SK-N-SH (cell line): ENCODE data around the gene DPH6. TPM values are rescaled to one million over a fixed set of nuclear protein-coding genes. Genes with fewer than 3 reads are reported as not detected.
A peak's percentile ranks its signal among the peaks of the same experiment; 100 is the strongest.

Experiments
- CTCF ChIA-PET: fragments of 300-600, 350-600 bp; formaldehyde crosslinking; extraction: SDS; loops from one replicate; lab custom pipeline; 2021; lab: Yijun Ruan, JAX
- POLR2A ChIA-PET: fragments of 350-600 bp; sonication (Branson Sonifier 250); formaldehyde crosslinking; extraction: SDS; loops from one replicate; lab custom pipeline; 2020; ENCODE audit warnings: antibody characterized with exemption, inconsistent platforms; lab: Yijun Ruan, JAX
- DNase-seq: peaks from one replicate; pipeline ENCODE4 v3.0.0; 2012
- H2AFZ ChIP-seq: fragments of 200-600 bp; sonication (generic); 2 replicates; pipeline ENCODE4 v1.8.1; 2016; ENCODE audit warnings: antibody characterized with exemption, mild to moderate bottlenecking, low read depth
- H3F3A ChIP-seq: fragments of 200-600 bp; sonication (generic); replicated peaks from 2 replicates; pipeline ENCODE3; 2016; ENCODE audit warnings: antibody characterized with exemption, mild to moderate bottlenecking; ENCODE audit not compliant: insufficient read depth
- H3K27ac ChIP-seq, 2 experiments: fragments of 200-500 bp in 1 of 2; fragments of 200-600 bp in 1 of 2; sonication (Bioruptor generic) in 1 of 2; sonication (generic), shearing (Covaris generic) in 1 of 2; 2 replicates each; pipeline versions ENCODE4 v1.5.1 to v1.6.1; 2014 to 2016; ENCODE audit warnings: low read depth in 2 of 2, inconsistent platforms in 1 of 2, low read length in 1 of 2, mild to moderate bottlenecking in 1 of 2, mixed read lengths in 1 of 2
- H3K27me3 ChIP-seq: fragments of 200-600 bp; sonication (generic), shearing (Covaris generic); 2 replicates; pipeline ENCODE4 v1.6.1; 2016; ENCODE audit warnings: mixed run types; ENCODE audit not compliant: insufficient read depth
- H3K36me3 ChIP-seq, 2 experiments: fragments of 200-500 bp in 1 of 2; fragments of 200-600 bp in 1 of 2; sonication (Bioruptor generic) in 1 of 2; sonication (generic) in 1 of 2; replicated peaks in 1 of 2; 2 replicates each; pipeline versions ENCODE3 to v1.5.1; 2014 to 2016; ENCODE audit warnings: low read length in 1 of 2, mild to moderate bottlenecking in 1 of 2; ENCODE audit not compliant: insufficient read depth in 2 of 2, control insufficient read depth in 1 of 2
- H3K4me1 ChIP-seq, 2 experiments: fragments of 200-500 bp in 1 of 2; fragments of 200-600 bp in 1 of 2; sonication (Bioruptor generic) in 1 of 2; sonication (generic), shearing (Covaris generic) in 1 of 2; 2 replicates each; pipeline versions ENCODE4 v1.5.1 to v1.6.1; 2014 to 2016; ENCODE audit warnings: low read depth in 1 of 2, low read length in 1 of 2, mixed run types in 1 of 2; ENCODE audit not compliant: insufficient read depth in 2 of 2, control insufficient read depth in 1 of 2
- H3K4me2 ChIP-seq: fragments of 200-600 bp; sonication (generic), shearing (Covaris generic); 2 replicates; pipeline ENCODE4 v1.6.1; 2017; ENCODE audit warnings: mixed run types
- H3K4me3 ChIP-seq, 2 experiments: fragments of 200-500 bp in 1 of 2; fragments of 200-600 bp in 1 of 2; sonication (Bioruptor generic) in 1 of 2; sonication (generic), shearing (Covaris generic) in 1 of 2; 2 replicates each; pipeline versions ENCODE4 v1.5.1 to v1.8.1; 2014 to 2016; ENCODE audit warnings: low read depth in 2 of 2, inconsistent platforms in 1 of 2, low read length in 1 of 2, mild to moderate bottlenecking in 1 of 2, mixed read lengths in 1 of 2, moderate library complexity in 1 of 2
- H3K79me2 ChIP-seq: fragments of 200-600 bp; sonication (generic); 2 replicates; pipeline ENCODE4 v1.8.1; 2017; ENCODE audit warnings: mild to moderate bottlenecking; ENCODE audit not compliant: insufficient read depth
- H3K9ac ChIP-seq: fragments of 200-600 bp; sonication (generic); 2 replicates; pipeline ENCODE4 v1.6.1; 2017; ENCODE audit warnings: mixed run types
- H3K9me2 ChIP-seq: fragments of 200-600 bp; sonication (generic); 2 replicates; pipeline ENCODE4 v1.6.1; 2017; ENCODE audit warnings: mixed run types
- H3K9me3 ChIP-seq: fragments of 200-600 bp; sonication (generic); 2 replicates; pipeline ENCODE4 v1.6.1; 2017; ENCODE audit warnings: mixed run types, mild to moderate bottlenecking, moderate library complexity
- H4K20me1 ChIP-seq: fragments of 200-600 bp; sonication (generic); 2 replicates; pipeline ENCODE4 v1.6.1; 2017; ENCODE audit warnings: mild to moderate bottlenecking, mixed run types; ENCODE audit not compliant: insufficient read depth
- CHD2 ChIP-seq: fragments of 150-350 bp; IDR thresholded peaks from 2 replicates; pipeline ENCODE4 v1.6.1; 2018; ENCODE audit warnings: low read length; ENCODE audit not compliant: partially characterized antibody
- ELF1 ChIP-seq: IDR thresholded peaks from 2 replicates; pipeline ENCODE4 v1.4.0; 2012
- EP300 ChIP-seq, 2 experiments: IDR thresholded peaks; 2 replicates each; pipeline versions ENCODE4 v1.4.0 to v1.6.1; 2012; ENCODE audit warnings: borderline replicate concordance in 1 of 2, low read depth in 1 of 2, low read length in 1 of 2
- FOSL2 ChIP-seq: IDR thresholded peaks from 2 replicates; pipeline ENCODE4 v1.4.0; 2012; ENCODE audit warnings: low read depth, mild to moderate bottlenecking, moderate library complexity, borderline replicate concordance
- FOXJ3 ChIP-seq: sonication (generic); formaldehyde crosslinking; IDR thresholded peaks from 2 replicates; pipeline ENCODE4 v1.5.1; 2020; ENCODE audit warnings: mild to moderate bottlenecking, missing genetic modification reagents
- JUND ChIP-seq: IDR thresholded peaks from 2 replicates; pipeline ENCODE4 v1.4.0; 2012
- MAX ChIP-seq: IDR thresholded peaks from 2 replicates; pipeline ENCODE4 v1.4.0; 2012; ENCODE audit warnings: low read depth
- MEF2A ChIP-seq: IDR thresholded peaks from 2 replicates; pipeline ENCODE4 v1.4.0; 2012; ENCODE audit warnings: low read depth, borderline replicate concordance
- MXI1 ChIP-seq: IDR thresholded peaks from 2 replicates; pipeline ENCODE4 v1.6.1; 2012; ENCODE audit warnings: mild to moderate bottlenecking, low read depth, low read length, improper control_type of control experiment
- NFIC ChIP-seq: IDR thresholded peaks from 2 replicates; pipeline ENCODE4 v1.4.0; 2012; ENCODE audit warnings: borderline replicate concordance
- PBX3 ChIP-seq: IDR thresholded peaks from 2 replicates; pipeline ENCODE4; 2012
- RAD21 ChIP-seq: IDR thresholded peaks from 2 replicates; pipeline ENCODE4 v1.6.1; 2012; ENCODE audit warnings: mild to moderate bottlenecking, low read length
- RCOR1 ChIP-seq: fragments of 150-350 bp; IDR thresholded peaks from 2 replicates; pipeline ENCODE4 v1.6.1; 2017; ENCODE audit warnings: antibody characterized with exemption, low read length
- USF1 ChIP-seq: IDR thresholded peaks from 2 replicates; pipeline ENCODE4 v1.4.0; 2012; ENCODE audit warnings: low read depth, borderline replicate concordance
- YY1 ChIP-seq: IDR thresholded peaks from 2 replicates; pipeline ENCODE4 v1.4.0; 2012; ENCODE audit warnings: low read depth, mild to moderate bottlenecking
- ZBTB33 ChIP-seq: IDR thresholded peaks from 2 replicates; pipeline ENCODE4 v1.4.0; 2012; ENCODE audit warnings: low read depth, borderline replicate concordance
- WGBS: methylation state at CpG from one replicate; pipeline ENCODE4 v1.1.6; 2017; ENCODE audit warnings: low lambda C conversion rate; 5-methylcytosine and 5-hydroxymethylcytosine counted together
- polyA plus RNA-seq, 3 experiments: library from polyadenylated mRNA; depleted of rRNA; stranded (reverse); fragments of >200 nt; gene quantifications; 2 replicates each; pipeline ENCODE4 v1.2.3, GENCODE V29; 2012

DPH6 gene
- polyA plus RNA-seq, 1 of the 3 experiments (the other 2 are of a cell fraction) = 15.7 TPM

- no peaks in the 10 kb centered on the region for H4K20me1 ChIP-seq
- CTCF ChIA-PET = interaction anchor here (1.0 to 10.3 kb wide), 2 partner anchors 7 to 359 kb away, joined by 3 to 102 read pairs; no protein-coding TSS in a partner anchor
These were observed 108.8 kb downstream of the DPH6 start for GRCh38 chr15:35437157-35437556.

GRCh38 chr15:35436422-35436821 lies 109.5 kb downstream of the DPH6 start:
- CTCF ChIA-PET = interaction anchor here (1.4 to 10.3 kb wide), 2 partner anchors 8 to 147 kb away, joined by 3 to 102 read pairs; no protein-coding TSS in a partner anchor
- no peak overlapping the region for H3K9ac ChIP-seq
- H3F3A ChIP-seq = no peaks in the 10 kb centered on the region
- H3K4me3 ChIP-seq = no peak overlapping the region
- no peaks in the 10 kb centered on the region for H3K79me2 ChIP-seq
- H3K4me2 ChIP-seq = no peak overlapping the region
- H3K9me3 ChIP-seq = no peaks in the 10 kb centered on the region
- DNase-seq = no peak
- POLR2A ChIA-PET = no interaction called here
- no peaks in the 10 kb centered on the region for H3K36me3 ChIP-seq
- WGBS = 100% methylated on average over 4 of the region's 4 CpGs
- no peak for TF ChIP-seq EP300 (IDR thresholded peaks at IDR 0.05; ENCODE audit: borderline replicate concordance in 1 of 2, low read depth in 1 of 2, low read length in 1 of 2)
- no peak for TF ChIP-seq USF1
- TF ChIP-seq ELF1 = no peak
- TF ChIP-seq RCOR1 = no peak
- no peak for TF ChIP-seq FOXJ3 (CRISPR knock-in tag)
- TF ChIP-seq PBX3 = no peak
- no peak for TF ChIP-seq NFIC
- no peak for TF ChIP-seq FOSL2
- TF ChIP-seq ZBTB33 = no peak
- no peak for TF ChIP-seq YY1
- no peak for TF ChIP-seq JUND
- no peak for TF ChIP-seq RAD21
- no peak for TF ChIP-seq MEF2A
- no peak for TF ChIP-seq CHD2
- no peak for TF ChIP-seq MXI1
- H4K20me1 ChIP-seq = no peaks in the 10 kb centered on the region
- no peaks in the 10 kb centered on the region; the same call in 1 of the 2 replicates for H3K9me2 ChIP-seq
- H3K4me1 ChIP-seq = no peaks in the 10 kb centered on the region; a peak in 1 of 4 replicates
- H3K27me3 ChIP-seq = no peaks in the 10 kb centered on the region
- no peak overlapping the region for H2AFZ ChIP-seq
- H3K27ac ChIP-seq = no peak overlapping the region

More at GRCh38 chr15:35437157-35437556, 108.8 kb downstream of the DPH6 start:
- 91% methylated on average over 5 of the region's 5 CpGs for WGBS
- TF ChIP-seq MAX (no peak), RAD21 (peak; percentile 38)
- H2AFZ ChIP-seq = no peak overlapping the region
- H3K79me2 ChIP-seq = no peaks in the 10 kb centered on the region
- H3K36me3 ChIP-seq = no peaks in the 10 kb centered on the region
- POLR2A ChIA-PET = no interaction called here
- H3K9me2 ChIP-seq = no peaks in the 10 kb centered on the region; the same call in 1 of the 2 replicates
- no peak overlapping the region for H3K27ac ChIP-seq
- H3K4me1 ChIP-seq = no peaks in the 10 kb centered on the region; a peak in 1 of 4 replicates
- DNase-seq = no peak
- no peaks in the 10 kb centered on the region for H3K27me3 ChIP-seq
- H3K9me3 ChIP-seq = no peaks in the 10 kb centered on the region
- H3K4me3 ChIP-seq = no peak overlapping the region
- no peak overlapping the region for H3K9ac ChIP-seq
- no peak overlapping the region for H3K4me2 ChIP-seq
- no peaks in the 10 kb centered on the region for H3F3A ChIP-seq
